Measurements from ENCODE around the gene NR5A1.

- TF ChIP-seq CTCF (IDR thresholded peaks at IDR 0.05) (no peak), POLR2AphosphoS5 (IDR thresholded peaks at IDR 0.05) (no peak), POLR2A (IDR thresholded peaks at IDR 0.05) (no peak)
Measured at GRCh38 chr9:124555043-124555442, 47.8 kb upstream of the NR5A1 start.

Data from gastroesophageal sphincter (tissue), 3 donors.